Calu3 (cell line): ENCODE data around the gene CHN2. TPM values are rescaled to one million over a fixed set of nuclear protein-coding genes. Genes with fewer than 3 reads are reported as not detected.
"Not testable (repeated sequence)": the region's sequence is repeated elsewhere in the genome, so short reads cannot be mapped to it uniquely, and the experiment has no call there.

Source experiments
- BruUV-seq: library from RNA; stranded (reverse); fragments of 400-500 nt; replicated peaks from 2 replicates; lab custom pipeline; 2021; lab: Mats Ljungman, UMichigan
- CTCF ChIA-PET: fragments of 300-600 bp; sonication (Branson Sonifier 250); formaldehyde crosslinking; loops from one replicate; lab custom pipeline; 2022; ENCODE audit warnings: antibody characterized with exemption; lab: Charles Lee
- DNase-seq: peaks from one replicate; pipeline ENCODE4 v3.0.0; 2022
- H3K27ac Mint-ChIP-seq: one replicate; pipeline ENCODE4 v1.8.0; 2022; ENCODE audit warnings: mixed read lengths; ENCODE audit not compliant: unreplicated experiment
- H3K27me3 Mint-ChIP-seq: one replicate; pipeline ENCODE4 v1.8.0; 2022; ENCODE audit warnings: mixed read lengths; ENCODE audit not compliant: unreplicated experiment
- H3K36me3 Mint-ChIP-seq: one replicate; pipeline ENCODE4 v1.8.0; 2022; ENCODE audit warnings: mild to moderate bottlenecking, moderate library complexity, mixed read lengths; ENCODE audit not compliant: insufficient read depth, unreplicated experiment
- H3K4me1 Mint-ChIP-seq: one replicate; pipeline ENCODE4 v1.8.0; 2022; ENCODE audit warnings: mild to moderate bottlenecking, low read depth, mixed read lengths; ENCODE audit not compliant: unreplicated experiment
- H3K4me3 Mint-ChIP-seq: one replicate; pipeline ENCODE4 v1.8.0; 2022; ENCODE audit warnings: mild to moderate bottlenecking, low read depth, moderate library complexity, mixed read lengths; ENCODE audit not compliant: unreplicated experiment
- H3K9me3 Mint-ChIP-seq: one replicate; pipeline ENCODE4 v1.8.0; 2022; ENCODE audit warnings: low read depth, mixed read lengths; ENCODE audit not compliant: unreplicated experiment
- CTCF ChIP-seq: fragments of 200-600 bp; IDR thresholded peaks from one replicate; pipeline ENCODE4 v1.8.0; 2022; ENCODE audit warnings: antibody characterized with exemption; ENCODE audit not compliant: unreplicated experiment
- intact Hi-C: fragments of 100-400 bp; cut with micrococcal nuclease; formaldehyde crosslinking; loops from one replicate; pipeline ENCODE4 v1.10.0; 2022; ENCODE audit not compliant: unreplicated experiment
- total RNA-seq: library from RNA; stranded (reverse); gene quantifications from 2 replicates; pipeline ENCODE4 v1.2.3, GENCODE V29; 2022

CHN2 gene
- total RNA-seq, 1 experiment from 2014 or later, result 12.4 TPM

GRCh38 chr7:29209745-29210144 is 15.2 kb downstream of the CHN2 start:
- H3K27me3 Mint-ChIP-seq, result no peaks in the 10 kb centered on the region
- TF ChIP-seq CTCF, result no peak
- intact Hi-C loops, result no loop called here
- BruUV-seq, result no TSS peak
- no peak overlapping the region for H3K27ac Mint-ChIP-seq
- no peak for DNase-seq
- H3K36me3 Mint-ChIP-seq, result peaks cover 5% of the 10 kb centered on the region
- H3K4me1 Mint-ChIP-seq, result peaks cover 39% of the 10 kb centered on the region
- CTCF ChIA-PET, result no interaction called here
- no peaks in the 10 kb centered on the region for H3K9me3 Mint-ChIP-seq
- no peak overlapping the region for H3K4me3 Mint-ChIP-seq

- H3K27ac Mint-ChIP-seq, intact Hi-C loops, CTCF ChIA-PET, H3K27me3 Mint-ChIP-seq, H3K9me3 Mint-ChIP-seq, H3K4me3 Mint-ChIP-seq, H3K36me3 Mint-ChIP-seq, DNase-seq, BruUV-seq: not testable (repeated sequence)
- peaks cover 26% of the 10 kb centered on the region for H3K4me1 Mint-ChIP-seq
Observed at GRCh38 chr7:29212736-29213135, 18.2 kb downstream of the CHN2 start.

GRCh38 chr7:29214056-29214455 is 19.5 kb downstream of the CHN2 start:
- CTCF ChIA-PET, result no interaction called here

GRCh38 chr7:29214816-29215215 is 20.2 kb downstream of the CHN2 start:
- CTCF ChIA-PET, result no interaction called here

More at GRCh38 chr7:29214056-29214455, 19.5 kb downstream of the CHN2 start:
- Mint-ChIP-seq H3K27ac (no peak overlapping the region), H3K27me3 (no peaks in the 10 kb centered on the region), H3K4me3 (no peak overlapping the region), H3K4me1 (peaks cover 13% of the 10 kb centered on the region), H3K36me3 (no peaks in the 10 kb centered on the region), H3K9me3 (no peaks in the 10 kb centered on the region)
- peak; percentile 26 for DNase-seq
- TF ChIP-seq CTCF, result no peak
- BruUV-seq, result no TSS peak
- intact Hi-C loops, result no loop called here

More at GRCh38 chr7:29214816-29215215, 20.2 kb downstream of the CHN2 start:
- H3K27me3 Mint-ChIP-seq, result no peaks in the 10 kb centered on the region
- intact Hi-C loops, result no loop called here
- no peak overlapping the region for H3K27ac Mint-ChIP-seq
- H3K36me3 Mint-ChIP-seq, result no peaks in the 10 kb centered on the region
- TF ChIP-seq CTCF, result no peak
- no TSS peak for BruUV-seq
- no peak for DNase-seq
- H3K9me3 Mint-ChIP-seq, result no peaks in the 10 kb centered on the region
- H3K4me3 Mint-ChIP-seq, result no peak overlapping the region
- peaks cover 13% of the 10 kb centered on the region for H3K4me1 Mint-ChIP-seq
